OCI-LY1 (cell line): ENCODE measurements around the gene LIPG.

ENCODE experiments used
- H2AFZ ChIP-seq: fragments of 200-600 bp; sonication (generic), shearing (Covaris generic); 2 replicates; pipeline ENCODE4 v1.6.0; 2014; ENCODE audit warnings: antibody characterized with exemption, mild to moderate bottlenecking, low read length
- H3F3A ChIP-seq: fragments of 200-600 bp; sonication (generic), shearing (Covaris generic); 2 replicates; pipeline ENCODE4 v1.6.0; 2014; ENCODE audit warnings: mild to moderate bottlenecking, antibody characterized with exemption, low read length, moderate library complexity; ENCODE audit not compliant: insufficient read depth
- H3K27ac ChIP-seq: fragments of 200-600 bp; sonication (generic); 2 replicates; pipeline ENCODE4 v1.5.1; 2014; ENCODE audit warnings: low read length, mixed run types, mild to moderate bottlenecking, low read depth; ENCODE audit not compliant: poor library complexity, severe bottlenecking
- H3K27me3 ChIP-seq: fragments of 200-600 bp; sonication (generic); 2 replicates; pipeline ENCODE4 v1.6.0; 2014; ENCODE audit warnings: antibody characterized with exemption, mild to moderate bottlenecking, low read length, moderate library complexity; ENCODE audit not compliant: insufficient read depth
- H3K36me3 ChIP-seq: fragments of 200-600 bp; sonication (generic); 2 replicates; pipeline ENCODE4 v1.6.1; 2014; ENCODE audit warnings: mild to moderate bottlenecking, antibody characterized with exemption, low read length, moderate library complexity, mixed read lengths; ENCODE audit not compliant: insufficient read depth
- H3K4me1 ChIP-seq: fragments of 200-600 bp; sonication (generic); 2 replicates; pipeline ENCODE4 v1.5.1; 2014; ENCODE audit warnings: mild to moderate bottlenecking, low read length, moderate library complexity; ENCODE audit not compliant: insufficient read depth, severe bottlenecking
- H3K4me2 ChIP-seq: fragments of 200-600 bp; sonication (generic), shearing (Covaris generic); 2 replicates; pipeline ENCODE4 v1.6.1; 2014; ENCODE audit warnings: low read length
- H3K4me3 ChIP-seq: fragments of 200-600 bp; sonication (generic); 2 replicates; pipeline ENCODE4 v1.5.1; 2014; ENCODE audit warnings: low read length, low read depth, mild to moderate bottlenecking, mixed read lengths; ENCODE audit not compliant: poor library complexity, severe bottlenecking
- H3K79me2 ChIP-seq: fragments of 200-600 bp; shearing (Covaris generic); 2 replicates; pipeline ENCODE4 v1.6.1; 2016; ENCODE audit warnings: mixed run types, low read length, mixed read lengths; ENCODE audit not compliant: insufficient read depth
- H3K9ac ChIP-seq: fragments of 200-600 bp; sonication (generic), shearing (Covaris generic); 2 replicates; pipeline ENCODE4 v1.6.1; 2014; ENCODE audit warnings: mild to moderate bottlenecking, low read length, mixed read lengths
- H3K9me2 ChIP-seq: fragments of 200-600 bp; sonication (generic), shearing (Covaris generic); 2 replicates; pipeline ENCODE4 v1.6.1; 2014; ENCODE audit warnings: low read depth, mild to moderate bottlenecking, low read length, mixed read lengths
- H3K9me3 ChIP-seq: fragments of 200-600 bp; shearing (Covaris generic); 2 replicates; pipeline ENCODE4 v1.6.1; 2014; ENCODE audit warnings: low read length, mixed read lengths
- H4K20me1 ChIP-seq: fragments of 200-600 bp; sonication (generic), shearing (Covaris generic); 2 replicates; pipeline ENCODE4 v1.6.0; 2016; ENCODE audit warnings: mild to moderate bottlenecking, low read length; ENCODE audit not compliant: insufficient read depth
- CTCF ChIP-seq: fragments of 200-600 bp; sonication (generic), shearing (Covaris generic); IDR thresholded peaks from 2 replicates; pipeline ENCODE4 v1.5.1; 2017; ENCODE audit warnings: mild to moderate bottlenecking, antibody characterized with exemption, low read length, moderate library complexity, mixed read lengths
- EZH2 ChIP-seq: fragments of 200-600 bp; sonication (generic), shearing (Covaris generic); IDR thresholded peaks from 2 replicates; pipeline ENCODE4 v1.8.0; 2017; ENCODE audit warnings: borderline replicate concordance, mixed run types, mild to moderate bottlenecking, antibody characterized with exemption, low read length, moderate library complexity, mixed read lengths

Gene LIPG

GRCh38 chr18:49596687-49597086 is 34.8 kb downstream of the LIPG start:
- H3K9me3 ChIP-seq: no peaks in the 10 kb centered on the region
- no peak overlapping the region for H3K4me2 ChIP-seq
- H3K9ac ChIP-seq: no peak overlapping the region
- H3F3A ChIP-seq: no peaks in the 10 kb centered on the region
- H3K4me3 ChIP-seq: no peak overlapping the region
- H3K27ac ChIP-seq: no peak overlapping the region
- no peak overlapping the region for H2AFZ ChIP-seq
- no peaks in the 10 kb centered on the region for H3K4me1 ChIP-seq
- H4K20me1 ChIP-seq: no peaks in the 10 kb centered on the region
- H3K27me3 ChIP-seq: no peaks in the 10 kb centered on the region
- H3K79me2 ChIP-seq: no peaks in the 10 kb centered on the region
- no peaks in the 10 kb centered on the region for H3K9me2 ChIP-seq
- no peak for TF ChIP-seq CTCF
- TF ChIP-seq EZH2: no peak
- peaks cover 15% of the 10 kb centered on the region; the same call in 1 of the 2 replicates for H3K36me3 ChIP-seq

GRCh38 chr18:49597157-49597931 is 35.5 kb downstream of the LIPG start:
- no peaks in the 10 kb centered on the region for H3K79me2 ChIP-seq
- H3K9me3 ChIP-seq: no peaks in the 10 kb centered on the region
- H3K4me2 ChIP-seq: no peak overlapping the region
- H3K4me3 ChIP-seq: no peak overlapping the region
- H3K27me3 ChIP-seq: no peaks in the 10 kb centered on the region
- no peaks in the 10 kb centered on the region for H4K20me1 ChIP-seq
- no peak overlapping the region for H3K27ac ChIP-seq
- no peak for TF ChIP-seq EZH2
- TF ChIP-seq CTCF: no peak
- peaks cover 8% of the 10 kb centered on the region; the same call in 1 of the 2 replicates for H3K36me3 ChIP-seq
- no peak overlapping the region for H3K9ac ChIP-seq
- no peaks in the 10 kb centered on the region for H3K4me1 ChIP-seq
- H3K9me2 ChIP-seq: no peaks in the 10 kb centered on the region
- no peak overlapping the region for H2AFZ ChIP-seq
- H3F3A ChIP-seq: no peaks in the 10 kb centered on the region

- Histone ChIP-seq H3K79me2 (no peaks in the 10 kb centered on the region), H4K20me1 (no peaks in the 10 kb centered on the region), H3K4me3 (no peak overlapping the region), H2AFZ (no peak overlapping the region), H3K9me3 (0 out of 2 replicates have a peak, but pooled peaks cover 3% of the 10 kb centered on the region), H3K4me1 (no peaks in the 10 kb centered on the region), H3K4me2 (no peak overlapping the region), H3F3A (no peaks in the 10 kb centered on the region), H3K36me3 (peaks cover 3% of the 10 kb centered on the region), H3K9ac (no peak overlapping the region), H3K9me2 (no peaks in the 10 kb centered on the region), H3K27me3 (no peaks in the 10 kb centered on the region), H3K27ac (no peak overlapping the region)
- TF ChIP-seq EZH2 (no peak), CTCF (no peak)
These were observed 39.4 kb downstream of the LIPG start for GRCh38 chr18:49601211-49601610.
